ENCODE data around the gene TLE1. TPM values are rescaled to one million over a fixed set of nuclear protein-coding genes. Genes with fewer than 3 reads are reported as not detected.

The TLE1 gene
- total and polyA plus RNA-seq, 2 donors (not counting 1 experiment from before 2014, with no cell fraction given), result 33.5 to 80.3 TPM

- intact Hi-C loops (cut with micrococcal nuclease), result no loop called here
- Mint-ChIP-seq H3K4me1 (peaks cover 32% of the 10 kb centered on the region), H3K27me3 (no peaks in the 10 kb centered on the region), H3K9me3 (ENCODE audit: insufficient read depth) (no peaks in the 10 kb centered on the region), H3K4me3 (no peak overlapping the region), H3K27ac (no peak overlapping the region)
- Histone ChIP-seq H2AFZ (ENCODE audit: insufficient read depth, low read depth, low read length, poor library complexity, severe bottlenecking) (no peak overlapping the region), H3K36me3 (replicated peaks in 1 of 2; ENCODE audit: control extremely low read depth in 1 of 2, control insufficient read depth in 1 of 2, extremely low read depth in 1 of 2, insufficient read depth in 2 of 2, low read length in 1 of 2) (no peaks in the 10 kb centered on the region), H3K27ac (ENCODE audit: low read length in 2 of 2) (no peak overlapping the region), H3K9me3 (ENCODE audit: control extremely low read depth in 1 of 3, control insufficient read depth in 2 of 3, insufficient read depth in 1 of 3, low read length in 2 of 3) (no peaks in the 10 kb centered on the region), H3K79me2 (ENCODE audit: control insufficient read depth, insufficient read depth, low read length) (no peaks in the 10 kb centered on the region), H4K20me1 (ENCODE audit: control insufficient read depth, insufficient read depth, low read length, poor library complexity, severe bottlenecking) (peaks cover 8% of the 10 kb centered on the region), H3K4me2 (replicated peaks; ENCODE audit: low read depth, low read length, poor library complexity, severe bottlenecking) (no peak overlapping the region), H3K4me1 (ENCODE audit: control insufficient read depth in 2 of 2, insufficient read depth in 2 of 2, low read length in 2 of 2) (peaks cover 0 to 5% of the 10 kb centered on the region in 2 donors), H3K27me3 (replicated peaks in 1 of 4; ENCODE audit: control extremely low read depth in 1 of 4, control insufficient read depth in 3 of 4, insufficient read depth in 4 of 4, low read length in 3 of 4) (no peaks in the 10 kb centered on the region), H3K9ac (ENCODE audit: low read length) (no peak overlapping the region), H3K4me3 (ENCODE audit: control extremely low read depth in 1 of 5, extremely low read depth in 1 of 5, insufficient read depth in 1 of 5, low read depth in 2 of 5, low read length in 4 of 5) (no peak overlapping the region)
- CTCF ChIA-PET, result no interaction called here
- DNase-seq, result no peak
- POLR2A ChIA-PET, result no interaction called here
- WGBS (ENCODE audit: insufficient coverage), result 100% methylated on average over 4 of the region's 4 CpGs
- TF ChIP-seq EZH2 (IDR thresholded peaks at IDR 0.05; ENCODE audit: borderline replicate concordance, insufficient read depth, low read depth, low read length, poor library complexity, severe bottlenecking) (no peak), CTCF (IDR thresholded peaks at IDR 0.05) (no peak)
- ATAC-seq (ENCODE audit: low read depth), result no peak
Observed at GRCh38 chr9:81626511-81626910, 62.8 kb downstream of the TLE1 start.

- Histone ChIP-seq H3K36me3 (replicated peaks in 1 of 2; ENCODE audit: control extremely low read depth in 1 of 2, control insufficient read depth in 1 of 2, extremely low read depth in 1 of 2, insufficient read depth in 2 of 2, low read length in 1 of 2) (no peaks in the 10 kb centered on the region), H3K27ac (ENCODE audit: low read length in 2 of 2) (no peak overlapping the region), H3K4me2 (replicated peaks; ENCODE audit: low read depth, low read length, poor library complexity, severe bottlenecking) (no peak overlapping the region), H3K79me2 (ENCODE audit: control insufficient read depth, insufficient read depth, low read length) (no peaks in the 10 kb centered on the region), H2AFZ (ENCODE audit: insufficient read depth, low read depth, low read length, poor library complexity, severe bottlenecking) (no peak overlapping the region), H3K27me3 (replicated peaks in 1 of 4; ENCODE audit: control extremely low read depth in 1 of 4, control insufficient read depth in 3 of 4, insufficient read depth in 4 of 4, low read length in 3 of 4) (no peaks in the 10 kb centered on the region), H3K4me1 (ENCODE audit: control insufficient read depth in 2 of 2, insufficient read depth in 2 of 2, low read length in 2 of 2) (peaks cover under 1% of the 10 kb centered on the region in 2 donors), H3K4me3 (ENCODE audit: control extremely low read depth in 1 of 5, extremely low read depth in 1 of 5, insufficient read depth in 1 of 5, low read depth in 2 of 5, low read length in 4 of 5) (no peak overlapping the region), H3K9me3 (ENCODE audit: control extremely low read depth in 1 of 3, control insufficient read depth in 2 of 3, insufficient read depth in 1 of 3, low read length in 2 of 3) (no peaks in the 10 kb centered on the region), H4K20me1 (ENCODE audit: control insufficient read depth, insufficient read depth, low read length, poor library complexity, severe bottlenecking) (peaks cover 8% of the 10 kb centered on the region), H3K9ac (ENCODE audit: low read length) (no peak overlapping the region)
- no peak for TF ChIP-seq EZH2 (IDR thresholded peaks at IDR 0.05; ENCODE audit: borderline replicate concordance, insufficient read depth, low read depth, low read length, poor library complexity, severe bottlenecking)
- TF ChIP-seq CTCF (IDR thresholded peaks at IDR 0.05), result no peak
- Mint-ChIP-seq H3K4me1 (peaks cover 32% of the 10 kb centered on the region), H3K27me3 (no peaks in the 10 kb centered on the region), H3K27ac (no peak overlapping the region), H3K4me3 (no peak overlapping the region), H3K9me3 (ENCODE audit: insufficient read depth) (no peaks in the 10 kb centered on the region)
- intact Hi-C loops (cut with micrococcal nuclease), result no loop called here
- ChIA-PET CTCF (no interaction called here), POLR2A (no interaction called here)
- ATAC-seq (ENCODE audit: low read depth) (no peak), DNase-seq (no peak)
- WGBS (ENCODE audit: insufficient coverage), result 79% methylated on average over 5 of the region's 6 CpGs
Observed at GRCh38 chr9:81625969-81626368, 63.4 kb downstream of the TLE1 start.
